GM12873 (cell line): ENCODE results near the gene KLKB1.

Experiments used
- TF ChIP-seq, protein P1 (sequence below): IDR thresholded peaks from 2 replicates; pipeline ENCODE4 v1.5.1; 2012; ENCODE audit warnings: low read depth, mild to moderate bottlenecking, moderate library complexity, low read length, control low read depth; ENCODE audit not compliant: insufficient read depth; ENCODE audit errors: missing control alignments

Gene KLKB1

DNA sequence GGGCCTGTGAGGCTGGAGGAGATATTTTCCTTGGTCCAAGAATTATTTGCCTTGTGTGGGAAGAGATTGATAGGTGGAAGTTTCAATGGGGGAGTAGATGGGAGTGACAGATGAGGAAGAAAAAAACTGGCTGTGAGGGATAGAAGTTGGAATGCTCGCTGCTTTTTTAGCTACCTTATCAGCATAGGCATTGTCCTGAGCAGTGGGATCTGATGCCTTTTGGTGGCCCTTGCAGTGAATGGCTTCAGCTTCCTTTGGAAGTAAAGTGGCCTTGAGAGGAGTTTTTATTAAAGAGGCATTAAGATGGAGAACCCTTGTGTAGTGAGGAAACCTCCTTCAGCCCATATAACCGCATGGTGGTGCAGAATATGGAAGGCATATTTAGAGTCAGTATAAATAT, 16.0 kb downstream of the KLKB1 start:
- TF ChIP-seq, protein P1, sequence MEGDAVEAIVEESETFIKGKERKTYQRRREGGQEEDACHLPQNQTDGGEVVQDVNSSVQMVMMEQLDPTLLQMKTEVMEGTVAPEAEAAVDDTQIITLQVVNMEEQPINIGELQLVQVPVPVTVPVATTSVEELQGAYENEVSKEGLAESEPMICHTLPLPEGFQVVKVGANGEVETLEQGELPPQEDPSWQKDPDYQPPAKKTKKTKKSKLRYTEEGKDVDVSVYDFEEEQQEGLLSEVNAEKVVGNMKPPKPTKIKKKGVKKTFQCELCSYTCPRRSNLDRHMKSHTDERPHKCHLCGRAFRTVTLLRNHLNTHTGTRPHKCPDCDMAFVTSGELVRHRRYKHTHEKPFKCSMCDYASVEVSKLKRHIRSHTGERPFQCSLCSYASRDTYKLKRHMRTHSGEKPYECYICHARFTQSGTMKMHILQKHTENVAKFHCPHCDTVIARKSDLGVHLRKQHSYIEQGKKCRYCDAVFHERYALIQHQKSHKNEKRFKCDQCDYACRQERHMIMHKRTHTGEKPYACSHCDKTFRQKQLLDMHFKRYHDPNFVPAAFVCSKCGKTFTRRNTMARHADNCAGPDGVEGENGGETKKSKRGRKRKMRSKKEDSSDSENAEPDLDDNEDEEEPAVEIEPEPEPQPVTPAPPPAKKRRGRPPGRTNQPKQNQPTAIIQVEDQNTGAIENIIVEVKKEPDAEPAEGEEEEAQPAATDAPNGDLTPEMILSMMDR = no peak

DNA sequence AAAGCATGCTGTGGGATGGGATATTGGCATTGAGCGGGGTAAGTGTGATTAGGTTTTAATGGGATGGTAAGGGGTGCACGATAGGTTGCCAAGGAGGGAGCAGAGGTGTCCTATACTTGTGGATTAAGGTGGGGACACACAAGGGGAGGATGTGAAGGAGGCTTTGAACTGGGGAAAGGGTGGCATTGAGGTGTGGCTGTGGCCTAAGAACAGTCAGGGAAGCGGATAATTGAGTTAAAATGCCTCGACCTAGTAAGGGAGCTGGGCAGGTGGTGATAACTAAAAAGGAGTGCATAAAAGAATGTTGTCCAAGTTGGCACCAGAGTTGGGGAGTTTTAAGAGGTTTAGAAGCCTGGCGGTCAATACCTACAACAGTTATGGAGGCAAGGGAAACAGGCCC, 17.5 kb downstream of the KLKB1 start:
- TF ChIP-seq, protein P1 = no peak

DNA sequence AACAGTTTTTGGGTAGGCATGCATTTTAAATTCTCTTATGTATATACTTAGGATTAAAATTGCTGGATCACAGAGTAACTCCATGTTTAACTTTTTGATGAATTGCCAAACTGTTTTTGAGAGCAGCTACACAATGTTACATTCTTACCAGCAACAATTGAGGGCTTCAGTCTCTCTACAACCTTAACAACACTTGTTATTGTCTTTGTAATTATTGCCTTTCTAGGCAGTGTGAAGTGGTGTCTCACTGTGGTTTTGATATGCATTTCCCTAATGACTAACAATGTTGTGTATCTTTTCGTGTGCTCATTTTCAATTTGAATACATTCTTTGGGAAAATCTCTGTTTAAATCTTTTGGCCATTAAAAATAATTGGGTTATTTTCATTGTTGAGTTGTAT, 21.3 kb downstream of the KLKB1 start:
- TF ChIP-seq, protein P1 = no peak

DNA sequence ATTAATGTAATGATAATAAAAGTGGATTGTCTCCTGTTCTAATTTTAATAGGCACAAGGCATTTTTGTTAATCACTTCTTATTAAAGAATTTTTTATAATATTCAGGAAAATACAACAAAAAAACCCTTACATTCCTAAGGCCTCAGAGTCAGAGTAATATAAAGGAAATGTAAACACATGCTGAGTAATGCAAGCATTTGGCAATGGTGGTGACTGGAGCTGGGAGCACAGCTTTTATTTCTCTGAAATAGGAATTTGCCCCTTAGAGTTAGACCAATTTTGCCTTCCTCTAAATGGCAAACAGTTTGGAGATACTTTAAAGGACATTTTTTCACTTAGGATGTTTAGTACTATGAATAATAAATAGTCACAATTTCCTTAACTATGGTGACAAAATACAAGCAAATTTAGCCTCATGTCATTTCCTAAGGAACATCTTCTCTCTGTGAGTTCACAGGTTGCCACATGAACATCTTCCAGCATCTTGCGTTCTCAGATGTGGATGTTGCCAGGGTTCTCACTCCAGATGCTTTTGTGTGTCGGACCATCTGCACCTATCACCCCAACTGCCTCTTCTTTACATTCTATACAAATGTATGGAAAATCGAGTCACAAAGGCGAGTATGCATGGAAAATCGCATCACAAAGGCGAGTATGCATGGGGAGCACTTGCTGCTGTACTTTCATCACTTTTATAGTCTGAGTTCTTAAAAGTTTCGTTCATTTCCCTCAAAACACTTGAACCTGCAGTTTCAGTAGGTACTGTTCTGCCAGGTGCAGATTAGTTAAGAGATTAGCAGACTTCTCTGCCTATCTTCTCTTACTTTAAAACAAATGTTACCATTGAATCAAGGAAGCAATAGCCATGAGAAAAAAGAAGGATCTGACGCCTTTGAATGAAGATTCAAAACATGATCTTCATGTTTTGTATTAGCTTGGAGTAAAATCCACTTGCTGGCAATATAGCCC, 22.8 kb downstream of the KLKB1 start:
- TF ChIP-seq, protein P1 = no peak

DNA sequence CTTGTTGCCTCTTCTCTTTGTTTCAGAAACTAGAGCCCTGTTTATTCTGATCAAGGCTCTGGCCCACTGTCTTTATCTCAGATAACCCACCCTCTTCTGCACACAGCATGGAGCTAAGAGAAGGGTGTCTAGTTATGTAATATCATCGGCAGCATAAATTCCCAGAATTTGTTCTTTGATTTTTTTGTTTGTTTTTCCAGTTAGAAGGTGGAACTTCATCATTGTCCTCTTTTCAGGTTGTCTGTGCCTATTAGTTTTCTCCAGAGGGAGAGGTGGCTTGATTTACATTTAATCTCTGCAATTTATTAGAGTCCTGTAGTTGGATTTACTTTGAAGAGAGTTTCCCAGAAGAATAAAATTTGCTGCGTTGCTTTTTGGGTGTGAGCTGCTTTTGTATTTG, 23.5 kb downstream of the KLKB1 start:
- TF ChIP-seq, protein P1 = no peak

DNA sequence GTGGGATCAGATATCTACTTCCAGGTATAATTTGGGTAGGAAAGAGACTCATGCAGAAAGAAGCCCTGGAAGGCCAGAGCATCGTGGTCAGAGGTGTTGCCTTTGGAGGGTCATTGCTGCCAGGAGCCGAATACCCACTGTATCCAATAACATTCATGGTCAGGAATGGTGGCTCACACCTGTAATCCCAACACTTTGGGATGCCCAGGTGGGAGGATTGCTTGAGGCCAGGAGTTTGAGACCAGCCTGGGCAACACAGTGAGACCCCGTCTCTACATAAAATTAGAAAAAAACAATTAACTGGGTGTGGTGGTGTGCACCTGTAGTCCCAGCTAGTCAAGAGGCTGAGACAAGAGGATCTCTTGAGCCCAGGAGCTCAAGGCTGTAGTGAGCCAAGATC, 27.8 kb downstream of the KLKB1 start:
- TF ChIP-seq, protein P1 = no peak

DNA sequence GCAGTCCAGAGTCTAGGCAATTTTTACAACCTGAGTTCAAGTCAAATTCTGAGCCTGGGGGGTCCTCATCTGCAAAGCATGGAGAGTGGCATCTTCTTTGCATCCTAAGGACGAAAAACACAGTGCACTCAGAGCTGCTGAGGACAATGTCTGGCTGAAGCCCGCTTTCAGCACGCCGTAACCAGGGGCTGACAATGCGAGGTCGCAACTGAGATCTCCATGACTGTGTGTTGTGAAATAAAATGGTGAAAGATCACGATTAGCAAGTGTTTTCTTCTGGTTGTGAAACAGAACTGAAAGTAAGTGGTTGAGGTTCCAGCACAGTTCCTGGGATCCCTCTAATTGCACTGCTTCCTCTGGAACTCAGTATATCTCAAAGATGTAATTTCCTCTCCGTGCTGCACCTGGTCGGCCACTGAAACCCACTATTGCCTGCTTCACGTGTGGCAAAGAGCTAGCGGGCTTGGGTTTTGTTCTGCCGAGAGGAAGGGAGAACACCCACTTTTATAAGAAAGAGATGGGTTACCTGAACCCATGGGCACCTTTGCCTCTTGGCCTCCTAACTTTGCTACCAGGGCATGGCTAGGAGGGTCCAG, 31.0 kb downstream of the KLKB1 start:
- TF ChIP-seq, protein P1 = no peak
